ENCODE measurements around the gene SHD. TPM values are rescaled to one million over a fixed set of nuclear protein-coding genes. Genes with fewer than 3 reads are reported as not detected.

Gene SHD
- total RNA-seq, 2 experiments from 2014 or later: not detected

DNA sequence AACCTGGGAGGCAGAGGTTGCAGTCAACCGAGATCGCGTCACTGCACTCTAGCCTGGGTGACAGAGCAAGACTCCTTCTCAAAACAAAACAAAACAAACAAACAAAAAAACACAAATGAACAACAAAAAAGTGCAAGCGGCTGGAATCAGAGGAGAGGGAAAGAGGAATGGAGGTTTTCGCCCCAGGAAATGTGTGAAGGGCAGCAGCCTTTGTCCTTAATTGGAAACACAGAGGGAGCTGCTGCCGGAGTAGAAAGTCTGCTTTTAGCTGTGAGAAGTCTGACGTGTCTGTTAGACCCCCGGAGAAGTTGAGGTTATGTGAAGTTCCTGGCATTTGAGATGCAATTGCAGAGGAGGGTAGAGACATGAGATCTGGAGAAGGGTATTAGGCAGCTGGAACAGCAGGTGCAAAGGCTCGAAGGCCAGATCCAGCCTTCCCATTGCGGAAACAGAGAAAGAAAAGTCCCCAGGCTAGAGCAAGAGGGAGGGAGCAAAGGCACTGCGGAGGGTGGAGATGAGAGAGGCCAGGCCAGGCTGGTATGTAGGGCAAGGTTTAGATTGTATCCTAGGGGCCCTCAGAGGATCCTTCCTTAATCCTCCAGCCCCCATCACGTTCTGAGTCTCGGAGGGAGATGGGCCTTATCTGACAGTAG is 22.6 kb downstream of the SHD start:
- peak overlapping the region; percentile 81 for H3K4me3 Mint-ChIP-seq
- H3K4me1 Mint-ChIP-seq: peaks cover 29% of the 10 kb centered on the region
- H3K27ac Mint-ChIP-seq: peak overlapping the region; percentile 83
- DNase-seq: no peak
- H3K27me3 Mint-ChIP-seq: no peaks in the 10 kb centered on the region
- H3K36me3 Mint-ChIP-seq: peaks cover 6% of the 10 kb centered on the region
- no peaks in the 10 kb centered on the region for H3K9me3 Mint-ChIP-seq

DNA sequence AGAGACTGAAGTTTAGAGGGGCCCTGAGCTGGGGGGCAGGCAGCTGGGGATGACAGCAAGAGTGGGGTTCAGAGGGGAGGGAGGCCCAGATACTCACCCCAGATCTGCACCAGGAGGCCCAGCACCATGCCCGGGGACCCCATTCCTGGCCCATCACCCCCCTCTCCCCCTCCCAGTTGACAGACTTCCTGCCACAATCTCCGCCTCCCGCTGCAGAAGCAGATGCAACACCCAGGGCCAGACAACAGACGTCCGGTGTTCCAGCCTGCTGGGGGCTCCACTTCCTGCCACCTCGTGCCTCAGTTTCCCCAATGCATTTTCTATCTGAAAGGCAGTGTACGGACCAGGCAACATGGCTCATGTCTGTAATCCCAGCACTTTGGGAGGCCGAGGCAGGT is 23.2 kb downstream of the SHD start, which contains the start of gene TMIGD2:
TSS of gene TMIGD2 (minus strand) at position 147 of the 398 bp plus-strand sequence. CDS start at position 143, 4 bp downstream.
- Mint-ChIP-seq H3K4me1 (peaks cover 29% of the 10 kb centered on the region), H3K9me3 (no peaks in the 10 kb centered on the region), H3K4me3 (peak within 1 kb of the TSS; percentile 81), H3K27me3 (no peaks in the 10 kb centered on the region), H3K27ac (peak within 1 kb of the TSS; percentile 83), H3K36me3 (peaks cover 6% of the 10 kb centered on the region)
- no peak for DNase-seq

DNA sequence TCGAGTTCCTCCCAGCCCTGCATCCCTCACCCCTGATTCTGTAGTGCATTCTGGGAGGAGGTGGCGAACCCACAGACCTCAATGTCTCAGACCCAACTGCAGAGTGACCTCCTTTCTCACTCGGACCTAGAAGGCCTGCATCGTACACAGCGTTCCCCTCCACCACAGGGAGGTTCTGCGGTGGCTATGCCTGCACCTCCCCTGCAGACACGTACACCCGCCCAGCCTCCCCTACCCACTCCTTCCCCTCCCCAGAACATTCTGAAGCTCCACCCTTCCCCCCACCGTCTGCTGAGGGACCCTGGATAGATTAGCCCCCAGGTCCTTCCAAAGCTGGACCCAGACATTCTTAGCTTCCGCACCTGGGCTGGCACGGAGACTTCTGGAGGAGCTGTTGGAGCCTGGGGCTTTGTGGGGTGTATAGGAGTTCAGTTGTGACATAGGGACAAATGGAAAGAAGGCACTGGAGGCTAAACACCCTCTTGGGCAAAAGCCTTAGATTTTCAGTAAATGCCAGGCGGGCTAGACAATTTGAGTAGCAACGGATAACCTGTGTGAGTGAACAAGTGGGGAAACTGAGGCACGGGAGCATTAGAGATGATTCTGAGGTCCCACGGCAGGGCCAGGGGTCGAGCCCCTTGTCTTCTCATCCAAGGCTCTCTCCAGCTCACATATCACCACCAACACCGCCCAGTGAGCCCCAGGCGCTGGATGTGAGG is 24.9 kb downstream of the SHD start:
- no peaks in the 10 kb centered on the region for H3K27me3 Mint-ChIP-seq
- peak overlapping the region; percentile 56 for H3K27ac Mint-ChIP-seq
- H3K36me3 Mint-ChIP-seq: peaks cover 3% of the 10 kb centered on the region
- DNase-seq: no peak
- H3K4me3 Mint-ChIP-seq: peak overlapping the region; percentile 53
- H3K9me3 Mint-ChIP-seq: no peaks in the 10 kb centered on the region
- H3K4me1 Mint-ChIP-seq: peaks cover 24% of the 10 kb centered on the region

GRCh38 chr19:4304538-4305256 is 25.6 kb downstream of the SHD start, which contains the start of gene FSD1:
Gene FSD1 (plus strand): TSS chr19:4304598. CDS start chr19:4304747, 149 bp downstream.
- peak; percentile 92 for DNase-seq
- no peaks in the 10 kb centered on the region for H3K9me3 Mint-ChIP-seq
- H3K4me3 Mint-ChIP-seq: peak within 1 kb of the TSS; percentile 75
- H3K4me1 Mint-ChIP-seq: peaks cover 24% of the 10 kb centered on the region
- H3K36me3 Mint-ChIP-seq: peaks cover 7% of the 10 kb centered on the region
- H3K27ac Mint-ChIP-seq: peak within 1 kb of the TSS; percentile 56
- no peaks in the 10 kb centered on the region for H3K27me3 Mint-ChIP-seq

DNA sequence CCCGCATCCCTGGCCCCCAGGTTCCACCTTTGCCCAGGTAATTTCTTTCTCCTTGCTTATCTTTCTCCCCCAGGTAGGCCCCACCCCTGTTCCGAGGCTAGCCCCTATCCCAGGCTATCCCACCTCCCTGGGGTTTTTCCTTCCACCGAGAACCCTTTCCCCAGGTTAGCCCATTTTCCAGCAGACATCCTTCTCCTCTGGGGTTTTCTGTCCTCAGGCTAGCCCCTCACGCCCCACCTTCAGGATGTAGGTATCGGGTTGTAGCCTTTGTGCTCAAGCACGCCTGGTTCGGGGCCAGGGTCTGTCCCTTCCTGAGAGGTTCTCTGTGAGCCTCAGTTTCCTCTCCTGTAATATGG is 26.2 kb downstream of the SHD start:
- Mint-ChIP-seq H3K27me3 (no peaks in the 10 kb centered on the region), H3K36me3 (peaks cover 7% of the 10 kb centered on the region), H3K9me3 (no peaks in the 10 kb centered on the region), H3K4me1 (peaks cover 24% of the 10 kb centered on the region), H3K27ac (no peak overlapping the region), H3K4me3 (peak overlapping the region; percentile 75)
- DNase-seq: no peak

- peak overlapping the region; percentile 75 for H3K4me3 Mint-ChIP-seq
- H3K4me1 Mint-ChIP-seq: peaks cover 22% of the 10 kb centered on the region
- H3K9me3 Mint-ChIP-seq: no peaks in the 10 kb centered on the region
- no peak overlapping the region for H3K27ac Mint-ChIP-seq
- DNase-seq: no peak
- peaks cover 8% of the 10 kb centered on the region for H3K36me3 Mint-ChIP-seq
- H3K27me3 Mint-ChIP-seq: no peaks in the 10 kb centered on the region
These were observed 26.6 kb downstream of the SHD start for GRCh38 chr19:4305659-4306058.

DNA sequence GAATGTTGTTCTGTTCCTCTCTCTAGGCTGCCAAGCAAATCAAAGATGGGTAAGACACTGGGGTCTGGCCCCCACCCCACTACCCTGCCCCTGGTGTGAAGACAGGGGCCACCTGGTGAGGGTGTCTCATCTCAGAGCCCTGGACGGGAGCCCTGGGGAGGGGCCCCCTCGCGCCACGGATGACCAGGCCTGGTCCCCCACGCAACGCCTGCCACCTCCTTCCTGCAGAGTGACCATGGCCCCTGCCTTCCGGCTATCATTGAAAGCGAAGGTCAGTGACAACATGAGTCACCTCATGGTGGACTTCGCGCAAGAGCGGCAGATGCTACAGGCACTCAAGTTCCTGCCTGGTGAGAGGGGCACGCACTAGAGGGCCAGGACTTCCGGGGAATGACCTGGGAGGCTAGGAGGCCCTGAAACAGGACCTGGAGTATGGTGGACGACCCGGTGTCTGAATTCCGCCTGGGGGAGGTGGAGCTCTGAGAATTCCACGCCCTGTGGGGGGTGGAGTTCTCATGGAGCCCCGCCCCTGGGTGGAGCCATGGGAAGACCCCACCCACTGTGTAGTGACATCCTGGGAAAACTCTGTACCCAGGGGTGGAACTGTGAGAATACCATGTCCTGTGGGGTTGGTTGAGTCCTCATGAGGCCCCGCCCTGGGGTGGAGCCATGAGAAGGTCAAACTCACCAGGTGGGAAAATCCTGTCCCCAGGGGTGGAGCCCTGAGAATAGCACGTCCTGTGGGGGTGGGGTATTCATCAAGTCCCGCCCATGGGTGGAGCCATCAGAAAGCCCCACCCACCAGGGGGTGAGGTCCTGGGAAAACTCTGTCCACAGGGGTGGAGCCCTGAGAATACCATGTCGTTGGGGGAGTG is 31.4 kb downstream of the SHD start:
- H3K36me3 Mint-ChIP-seq: peaks cover 16% of the 10 kb centered on the region
- no peak overlapping the region for H3K27ac Mint-ChIP-seq
- H3K4me3 Mint-ChIP-seq: no peak overlapping the region
- no peaks in the 10 kb centered on the region for H3K9me3 Mint-ChIP-seq
- H3K4me1 Mint-ChIP-seq: no peaks in the 10 kb centered on the region
- peak; percentile 34 for DNase-seq
- H3K27me3 Mint-ChIP-seq: no peaks in the 10 kb centered on the region

DNA sequence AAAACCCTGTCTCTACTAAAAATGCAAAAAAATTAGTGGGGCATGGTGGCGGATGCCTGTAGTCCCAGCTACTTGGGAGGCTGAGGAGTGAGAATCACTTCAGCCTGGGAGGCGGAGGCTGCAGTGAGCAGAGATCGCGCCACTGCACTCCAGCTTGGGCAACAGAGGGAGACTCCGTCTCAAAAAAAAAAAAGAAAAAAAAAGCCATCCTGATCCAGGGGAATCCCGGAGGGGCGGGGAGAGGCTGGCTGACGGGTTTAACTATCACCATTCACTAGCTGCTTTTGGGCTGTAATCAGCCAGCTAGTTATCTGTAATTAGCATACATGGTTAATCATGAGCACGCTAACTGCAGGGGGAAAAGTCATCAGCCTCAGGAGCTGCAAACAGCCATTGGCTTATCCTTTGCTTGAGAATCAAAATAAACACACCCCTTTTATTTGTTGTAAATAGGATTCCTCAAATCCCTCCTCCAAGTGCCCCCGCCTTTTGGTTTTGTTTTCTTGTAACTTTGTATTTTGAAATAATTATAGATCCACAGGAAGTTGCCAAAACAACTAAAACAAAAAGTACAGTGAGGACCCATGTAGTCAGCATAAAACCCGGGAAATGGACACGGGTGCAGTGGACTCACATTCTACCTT is 34.9 kb downstream of the SHD start:
- Mint-ChIP-seq H3K4me1 (no peaks in the 10 kb centered on the region), H3K27me3 (no peaks in the 10 kb centered on the region), H3K9me3 (no peaks in the 10 kb centered on the region), H3K4me3 (no peak overlapping the region), H3K36me3 (peaks cover 16% of the 10 kb centered on the region), H3K27ac (no peak overlapping the region)
- no peak for DNase-seq

- Mint-ChIP-seq H3K36me3 (peaks cover 11% of the 10 kb centered on the region), H3K27me3 (no peaks in the 10 kb centered on the region), H3K27ac (no peak overlapping the region), H3K9me3 (peaks cover 10% of the 10 kb centered on the region), H3K4me1 (no peaks in the 10 kb centered on the region), H3K4me3 (no peak overlapping the region)
- DNase-seq: no peak
These were observed 37.9 kb downstream of the SHD start for GRCh38 chr19:4316956-4317355.

DNA sequence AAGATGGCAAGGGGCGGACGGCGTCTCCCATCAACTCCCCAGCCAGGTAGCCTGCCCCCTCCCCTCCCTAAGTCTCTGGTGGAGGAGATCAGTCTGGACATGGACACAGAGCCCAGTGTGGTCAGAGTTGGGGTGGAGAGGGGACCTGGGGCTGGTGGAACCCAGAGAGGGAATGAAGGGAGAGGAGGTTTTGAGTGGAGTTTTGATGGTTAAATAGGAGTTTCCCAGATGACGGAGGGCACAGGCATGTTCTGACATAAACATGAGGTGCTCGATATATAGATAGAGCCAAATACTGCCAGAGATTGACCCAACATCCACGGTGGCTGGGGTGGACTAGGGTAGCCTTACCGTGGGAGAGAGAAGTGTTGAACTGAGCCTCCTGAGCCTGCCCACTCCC is 39.4 kb downstream of the SHD start:
- H3K36me3 Mint-ChIP-seq: peaks cover 11% of the 10 kb centered on the region
- H3K9me3 Mint-ChIP-seq: peaks cover 10% of the 10 kb centered on the region
- H3K4me3 Mint-ChIP-seq: no peak overlapping the region
- no peaks in the 10 kb centered on the region for H3K27me3 Mint-ChIP-seq
- H3K27ac Mint-ChIP-seq: no peak overlapping the region
- no peak for DNase-seq
- H3K4me1 Mint-ChIP-seq: no peaks in the 10 kb centered on the region

- peaks cover 10% of the 10 kb centered on the region for H3K9me3 Mint-ChIP-seq
- peaks cover 11% of the 10 kb centered on the region for H3K36me3 Mint-ChIP-seq
- DNase-seq: no peak
- no peaks in the 10 kb centered on the region for H3K27me3 Mint-ChIP-seq
- no peaks in the 10 kb centered on the region for H3K4me1 Mint-ChIP-seq
- no peak overlapping the region for H3K27ac Mint-ChIP-seq
- H3K4me3 Mint-ChIP-seq: no peak overlapping the region
These were observed 40.1 kb downstream of the SHD start for GRCh38 chr19:4319067-4319718.

- no peaks in the 10 kb centered on the region for H3K4me1 Mint-ChIP-seq
- DNase-seq: no peak
- no peak overlapping the region for H3K4me3 Mint-ChIP-seq
- peaks cover 10% of the 10 kb centered on the region for H3K9me3 Mint-ChIP-seq
- no peak overlapping the region for H3K27ac Mint-ChIP-seq
- H3K27me3 Mint-ChIP-seq: no peaks in the 10 kb centered on the region
- H3K36me3 Mint-ChIP-seq: peaks cover 12% of the 10 kb centered on the region
These were observed 41.4 kb downstream of the SHD start for GRCh38 chr19:4320419-4320818.

DNA sequence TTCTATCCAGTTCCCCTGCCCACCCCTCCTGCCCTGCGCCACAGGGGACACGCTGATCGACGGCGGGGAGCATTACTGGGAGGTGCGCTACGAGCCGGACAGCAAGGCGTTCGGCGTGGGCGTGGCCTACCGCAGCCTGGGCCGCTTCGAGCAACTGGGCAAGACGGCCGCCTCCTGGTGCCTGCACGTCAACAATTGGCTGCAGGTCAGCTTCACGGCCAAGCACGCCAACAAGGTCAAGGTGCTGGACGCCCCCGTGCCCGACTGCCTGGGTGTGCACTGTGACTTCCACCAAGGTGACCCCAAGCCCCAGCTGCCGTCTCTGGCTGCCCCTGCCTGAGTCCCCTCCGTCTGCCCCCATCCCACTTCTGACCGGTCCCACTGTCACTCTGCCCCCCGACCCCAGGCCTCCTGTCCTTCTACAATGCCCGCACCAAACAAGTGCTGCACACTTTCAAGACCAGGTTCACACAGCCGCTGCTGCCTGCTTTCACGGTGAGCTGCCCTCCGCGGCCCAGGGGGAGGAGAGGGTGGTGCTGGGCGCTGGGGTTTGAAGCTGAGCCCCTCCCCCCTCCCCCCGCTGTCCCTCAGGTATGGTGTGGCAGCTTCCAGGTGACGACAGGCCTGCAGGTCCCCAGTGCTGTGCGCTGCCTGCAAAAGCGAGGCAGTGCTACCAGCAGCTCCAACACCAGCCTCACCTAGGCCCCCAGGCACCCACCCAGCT is 44.0 kb downstream of the SHD start:
- Mint-ChIP-seq H3K4me1 (peaks cover 16% of the 10 kb centered on the region), H3K27me3 (no peaks in the 10 kb centered on the region), H3K4me3 (no peak overlapping the region), H3K36me3 (peaks cover 13% of the 10 kb centered on the region), H3K27ac (no peak overlapping the region), H3K9me3 (peaks cover 12% of the 10 kb centered on the region)
- DNase-seq: no peak

Measured in activated naive CD8-positive, alpha-beta T cell treated with anti-CD3 and anti-CD28 coated beads for 36 hours (primary cell).